Nucleus accumbens (tissue), 56 donors: ENCODE results near the gene LSM14B.

Experiments used
- DNase-seq, 56 donors: peaks; one replicate each; lab custom pipeline; 2025; lab: John Stamatoyannopoulos, UW

Gene LSM14B

DNA sequence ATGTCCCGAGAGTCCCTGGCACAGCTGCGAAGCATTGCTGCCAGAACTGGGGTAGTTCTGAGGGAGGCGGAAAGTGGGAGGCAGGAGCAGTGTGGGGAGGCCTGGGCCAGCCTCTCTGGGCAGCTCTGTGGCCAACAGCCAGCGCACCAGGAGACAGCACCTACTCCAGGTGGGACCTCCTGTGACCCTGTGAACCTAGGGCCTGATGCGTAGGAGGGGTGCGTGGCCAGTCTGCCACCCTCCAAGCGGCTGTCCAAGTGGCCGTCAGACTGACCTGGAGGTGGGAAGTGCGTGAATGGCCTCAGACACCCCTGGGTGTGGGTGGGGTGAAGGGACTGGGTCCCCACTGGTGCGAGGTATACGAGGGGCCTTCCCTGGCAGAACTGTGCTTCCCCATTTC is 36.8 kb downstream of the LSM14B start:
- no peak for DNase-seq

DNA sequence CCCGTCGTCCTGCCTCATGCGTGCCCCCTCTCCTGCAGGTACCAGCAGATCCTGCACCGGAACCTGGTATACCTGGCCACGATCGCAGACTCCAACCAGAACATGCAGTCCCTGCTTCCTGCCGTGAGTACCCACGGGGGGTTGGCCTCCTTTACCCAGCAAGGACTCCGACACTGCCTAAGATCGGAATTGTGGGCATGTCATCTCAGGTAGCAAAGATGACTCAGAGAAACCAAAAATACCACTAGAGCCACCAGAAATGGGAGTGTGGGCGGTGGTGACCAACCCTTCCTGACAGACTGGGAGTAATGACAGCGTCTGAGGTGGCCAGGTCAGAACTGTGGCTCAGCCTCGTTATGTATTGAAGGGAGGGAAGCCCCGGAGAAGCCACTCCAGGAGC is 37.6 kb downstream of the LSM14B start:
- peak in 1 of 56 donors; percentile 9 for DNase-seq

DNA sequence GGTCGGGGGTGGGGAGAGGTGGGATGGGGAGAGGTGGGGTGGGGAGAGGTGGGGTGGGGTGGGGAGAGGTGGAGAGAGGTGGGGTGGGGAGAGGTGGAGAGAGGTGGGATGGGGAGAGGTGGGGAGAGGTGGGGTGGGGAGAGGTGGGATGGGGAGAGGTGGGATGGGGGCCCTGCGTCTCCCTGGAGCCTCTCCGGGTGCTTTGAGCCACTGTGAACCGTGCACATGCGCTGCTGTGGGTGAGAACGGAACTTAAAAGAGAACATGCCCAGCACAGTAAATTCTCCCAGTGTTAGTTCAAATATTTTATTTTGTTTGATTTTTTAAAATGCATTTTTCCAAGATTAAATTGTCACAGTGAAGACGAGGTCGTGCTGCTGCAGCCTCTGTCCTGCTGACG is 38.0 kb downstream of the LSM14B start:
- no peak for DNase-seq

DNA sequence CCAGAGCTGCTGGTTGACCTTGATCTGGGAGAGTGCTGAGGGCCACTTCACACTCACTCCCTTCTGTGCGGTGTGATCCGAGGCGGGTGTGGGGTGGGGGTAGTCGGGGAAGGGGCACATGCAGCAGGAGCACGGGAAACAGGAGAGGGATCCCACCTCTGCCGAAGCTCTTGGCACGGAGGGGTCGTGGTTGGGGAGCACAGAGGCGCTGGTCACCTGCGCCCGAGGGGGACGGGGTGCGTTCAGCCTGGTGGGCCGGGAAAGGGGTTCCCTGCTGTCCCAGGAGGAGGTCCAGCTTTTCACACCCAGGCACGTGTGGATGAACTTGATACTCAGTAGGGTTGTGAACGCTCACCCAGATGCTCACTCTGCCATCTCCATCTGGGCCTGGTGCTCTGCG is 38.6 kb downstream of the LSM14B start:
- DNase-seq: no peak

DNA sequence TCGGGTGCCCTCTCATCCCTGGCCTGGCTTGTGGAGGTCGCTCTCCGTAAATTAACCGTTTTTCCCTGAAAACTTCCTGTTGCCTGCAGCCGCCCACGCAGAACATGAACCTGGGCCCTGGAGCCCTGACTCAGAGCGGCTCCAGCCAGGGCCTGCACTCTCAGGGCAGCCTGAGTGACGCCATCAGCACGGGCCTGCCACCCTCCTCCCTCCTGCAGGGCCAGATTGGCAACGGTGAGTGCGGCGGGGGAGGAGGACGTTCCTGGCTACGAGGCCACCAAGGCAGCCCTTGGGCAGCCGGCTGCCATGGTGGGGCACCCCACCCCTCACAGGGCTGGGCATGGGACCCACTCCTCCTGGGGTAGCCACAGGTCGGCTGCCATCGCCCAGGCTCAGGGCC is 39.1 kb downstream of the LSM14B start:
- no peak for DNase-seq

DNA sequence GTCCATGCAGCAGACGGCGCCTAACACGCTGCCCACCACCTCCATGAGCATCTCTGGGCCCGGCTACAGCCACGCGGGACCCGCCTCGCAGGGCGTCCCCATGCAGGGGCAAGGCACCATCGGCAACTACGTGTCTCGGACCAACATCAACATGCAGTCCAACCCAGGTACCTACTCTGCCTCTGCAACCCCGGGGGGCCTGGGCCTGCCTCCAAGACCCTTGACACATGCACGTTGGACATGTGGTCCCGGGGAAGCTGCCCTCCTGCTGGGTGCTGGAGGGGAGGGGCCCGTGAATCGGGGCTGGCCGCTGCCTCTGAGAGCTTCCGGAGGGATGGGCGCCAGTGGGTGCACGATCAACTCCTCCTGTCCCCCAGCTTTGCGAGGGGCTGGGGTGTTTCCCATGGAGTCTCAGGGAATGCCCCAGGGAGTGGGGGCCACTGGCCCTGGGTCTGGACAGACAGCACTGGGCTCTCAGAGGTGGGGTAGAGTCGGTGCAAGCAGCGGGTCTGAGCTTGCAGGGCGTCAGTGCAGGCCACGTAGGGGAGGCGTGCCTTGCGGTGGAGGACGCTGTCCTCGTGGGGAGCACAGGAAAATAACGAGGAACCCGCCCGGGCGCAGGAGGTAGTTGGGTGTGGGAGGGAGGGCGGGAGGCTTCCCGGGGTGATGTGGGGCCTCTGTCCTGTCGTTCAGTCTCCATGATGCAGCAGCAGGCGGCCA is 40.6 kb downstream of the LSM14B start:
- DNase-seq: no peak

DNA sequence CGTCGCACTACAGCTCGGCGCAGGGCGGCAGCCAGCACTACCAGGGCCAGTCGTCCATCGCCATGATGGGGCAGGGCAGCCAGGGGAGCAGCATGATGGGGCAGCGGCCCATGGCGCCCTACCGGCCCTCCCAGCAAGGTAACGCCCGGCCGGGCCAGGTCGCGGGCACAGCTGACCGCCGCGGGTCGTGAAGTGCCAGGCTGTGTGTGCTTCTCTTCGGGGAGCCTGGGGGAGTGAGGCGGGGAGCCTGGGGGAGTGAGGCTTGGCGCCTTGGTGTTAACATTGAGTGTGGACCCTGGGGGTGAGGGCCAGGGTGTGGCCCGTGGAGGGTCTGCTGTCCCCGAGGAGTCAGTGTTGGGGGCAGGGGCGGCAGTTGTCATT is 41.2 kb downstream of the LSM14B start:
- no peak for DNase-seq

DNA sequence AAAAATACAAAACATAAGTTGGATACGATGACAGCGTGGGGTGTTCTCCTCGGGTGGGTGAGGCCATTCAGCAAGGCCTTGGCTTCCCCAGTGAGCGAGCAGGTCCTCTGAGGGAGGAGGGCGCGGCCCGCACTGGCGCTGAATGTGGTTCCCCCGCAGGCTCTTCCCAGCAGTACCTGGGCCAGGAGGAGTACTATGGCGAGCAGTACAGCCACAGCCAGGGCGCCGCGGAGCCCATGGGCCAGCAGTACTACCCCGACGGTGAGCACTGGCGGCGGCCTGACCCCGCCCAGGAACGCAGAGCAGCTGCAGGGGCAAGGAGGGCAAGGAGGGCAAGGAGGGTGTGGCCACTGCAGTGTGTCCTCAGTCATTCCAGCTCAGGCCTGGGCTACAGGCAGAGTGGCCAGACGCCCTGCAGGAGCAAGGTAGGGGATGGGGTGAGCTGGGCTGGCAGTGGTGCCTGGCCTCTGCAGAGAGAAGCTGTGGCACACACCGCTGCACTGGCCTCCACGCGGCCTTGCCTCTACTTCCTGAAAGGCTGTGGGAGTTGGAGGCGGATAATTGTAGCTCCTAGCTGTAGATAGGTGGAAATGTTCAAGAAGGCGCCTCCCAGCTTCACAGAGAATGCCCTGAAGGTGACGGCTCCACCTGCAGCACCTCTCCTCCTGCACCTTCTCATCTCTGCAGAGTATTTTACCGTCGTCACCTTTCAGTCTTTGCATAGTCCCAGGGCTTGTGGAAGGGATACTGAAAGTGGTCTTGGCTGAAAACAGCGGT is 41.9 kb downstream of the LSM14B start:
- no peak for DNase-seq

DNA sequence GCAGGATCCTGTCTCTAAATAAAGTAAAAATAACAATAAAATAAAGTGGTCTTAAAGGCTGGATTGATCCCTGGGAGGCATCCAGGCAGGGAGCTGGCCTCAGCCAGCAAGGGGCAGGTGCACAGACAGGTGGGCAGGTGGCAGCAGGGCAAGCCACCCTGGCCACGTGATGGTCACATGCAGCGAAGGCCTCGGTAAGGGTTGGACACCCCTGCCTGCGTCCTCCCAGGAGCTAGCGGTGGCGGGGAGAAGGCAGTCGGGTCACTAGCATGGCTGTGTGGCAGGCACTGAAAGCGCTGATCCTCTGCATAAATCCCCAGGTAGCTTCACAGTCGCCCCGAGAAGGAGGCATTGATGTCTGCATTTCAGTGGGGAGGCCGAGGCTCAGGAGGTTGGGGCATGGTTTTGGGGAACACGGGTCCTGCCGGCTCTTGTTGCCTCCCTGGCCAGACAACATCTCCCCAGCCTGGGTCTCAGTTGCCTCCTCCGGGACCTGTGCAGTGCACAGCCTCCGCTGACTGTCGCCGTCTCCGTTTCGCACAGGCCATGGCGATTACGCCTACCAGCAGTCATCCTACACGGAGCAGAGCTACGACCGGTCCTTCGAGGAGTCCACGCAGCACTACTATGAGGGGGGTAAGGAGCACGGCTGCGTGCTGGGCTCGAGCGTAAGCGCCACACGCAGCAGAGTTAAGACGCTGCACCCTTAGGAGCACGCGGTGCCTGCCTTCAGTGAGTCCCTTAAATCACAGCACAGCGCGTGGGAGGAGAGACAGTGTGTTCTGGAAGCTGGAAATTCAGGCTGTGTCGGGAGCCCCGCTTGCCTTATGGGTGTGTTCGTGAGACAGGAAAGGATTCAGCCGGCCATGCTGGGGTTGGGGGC is 42.8 kb downstream of the LSM14B start:
- DNase-seq: no peak

DNA sequence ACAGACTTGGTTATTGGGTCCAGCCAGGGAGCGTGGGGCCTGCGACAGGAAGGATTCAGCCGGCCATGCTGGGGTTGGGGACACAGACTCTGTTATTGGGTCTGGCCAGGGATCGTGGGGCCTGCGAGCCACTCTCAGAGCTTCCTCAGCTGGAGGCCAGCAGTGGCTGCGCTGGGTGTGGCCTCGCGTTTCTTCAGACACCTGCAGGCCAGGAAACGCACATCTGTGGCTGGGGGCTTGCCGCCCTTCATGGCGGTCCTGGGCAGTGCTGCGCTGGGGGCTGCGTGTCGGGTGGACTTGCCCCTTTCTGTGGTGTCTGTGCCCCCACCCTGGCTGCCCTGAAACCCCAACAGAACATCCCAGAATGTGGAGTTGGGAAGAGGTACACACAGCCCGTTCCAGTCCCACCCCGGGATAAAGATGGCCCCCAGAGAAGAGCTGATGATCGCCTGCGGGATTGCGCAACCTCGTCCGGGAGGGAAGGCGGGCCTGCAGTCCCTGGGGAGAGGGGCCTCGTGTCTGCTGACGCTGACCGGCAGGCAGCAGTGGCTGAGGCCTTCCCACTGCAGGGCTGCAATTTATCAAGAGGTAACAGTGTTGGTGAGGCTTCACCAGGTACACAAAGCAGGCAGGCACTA is 43.6 kb downstream of the LSM14B start:
- no peak for DNase-seq

DNA sequence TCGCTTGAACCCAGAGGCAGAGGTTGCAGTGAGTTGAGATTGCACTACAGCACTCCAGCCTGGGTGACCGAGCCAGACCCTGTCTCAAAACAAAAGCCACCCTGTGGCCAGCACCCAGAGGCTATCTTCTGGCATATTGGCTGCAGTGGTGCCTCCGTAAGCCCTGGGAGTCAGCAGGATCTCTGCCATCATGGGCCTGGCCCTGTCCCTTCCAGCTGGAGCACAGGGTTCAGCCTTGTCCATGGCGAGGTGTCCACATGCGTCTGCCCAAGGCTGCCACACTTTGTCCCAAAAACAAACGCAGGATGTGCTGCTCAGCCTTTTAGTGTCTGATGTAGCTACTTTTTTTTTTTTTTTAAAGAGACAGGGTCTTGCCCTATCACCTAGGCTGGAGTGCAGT is 45.2 kb downstream of the LSM14B start:
- DNase-seq: no peak

DNA sequence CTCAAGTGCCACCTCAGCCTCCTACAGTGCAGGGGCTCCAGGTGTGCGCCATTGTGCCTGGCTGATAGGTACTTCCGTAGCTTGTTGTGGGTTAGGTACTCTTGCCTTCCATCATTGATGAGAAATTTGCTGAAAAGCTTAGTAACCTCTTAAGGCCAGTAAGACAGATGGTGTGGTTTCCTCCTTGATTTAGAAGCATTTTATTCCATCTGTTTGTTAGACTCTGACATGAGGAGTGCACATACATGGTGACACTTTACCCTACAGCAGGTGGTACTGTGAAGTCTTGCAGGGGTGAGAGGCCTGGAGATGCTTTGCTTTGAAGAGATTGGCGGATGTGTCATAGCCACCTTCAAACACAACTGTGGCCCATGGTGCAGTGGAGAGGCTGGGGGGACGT is 45.8 kb downstream of the LSM14B start:
- no peak for DNase-seq

DNA sequence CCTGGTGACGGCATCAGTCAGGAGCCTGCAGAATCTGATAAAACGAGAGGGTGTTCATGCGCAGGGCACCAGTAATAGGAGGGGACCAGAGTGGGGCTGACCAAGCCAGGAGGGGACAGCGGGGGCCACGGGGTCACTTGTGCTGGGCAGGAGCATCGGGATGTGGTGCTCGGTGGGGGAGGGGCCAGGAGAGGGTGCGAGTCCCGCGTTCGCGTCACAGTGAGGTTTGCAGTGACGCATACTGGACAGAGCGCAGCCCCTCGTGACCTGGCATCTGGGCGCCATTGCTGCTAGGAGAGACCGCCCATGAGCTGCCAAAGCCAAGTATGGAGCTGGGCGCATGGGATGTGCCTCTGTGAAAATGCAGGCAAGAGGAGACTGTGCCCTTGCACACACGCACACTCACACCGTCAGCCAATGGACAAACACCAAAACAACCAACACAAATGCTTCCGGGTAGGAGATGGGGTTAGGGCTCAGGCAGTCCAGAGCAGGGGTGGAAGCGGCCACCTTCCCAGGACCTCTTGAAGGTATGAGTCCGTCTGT is 46.7 kb downstream of the LSM14B start:
- DNase-seq: no peak

DNA sequence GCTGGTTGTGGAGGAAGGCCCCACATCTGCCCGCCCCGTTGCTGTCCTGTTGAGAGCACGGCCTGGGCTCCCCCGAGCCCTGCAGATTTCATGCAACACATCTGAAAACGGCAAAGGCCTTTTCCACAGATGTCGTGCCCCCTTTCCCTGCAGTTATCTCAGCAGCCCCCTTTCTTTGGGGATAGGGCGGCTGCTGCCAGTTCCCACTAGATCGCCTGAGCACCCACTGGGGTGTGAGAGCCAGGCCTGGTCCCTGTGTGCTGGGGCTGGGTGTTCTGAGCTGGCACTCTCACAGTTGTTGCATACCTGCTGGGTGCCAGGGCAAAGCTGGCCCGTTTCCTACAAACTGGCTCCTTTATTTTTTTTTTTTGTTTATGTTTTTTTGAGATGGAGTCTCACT is 48.3 kb downstream of the LSM14B start:
- DNase-seq: no peak

DNA sequence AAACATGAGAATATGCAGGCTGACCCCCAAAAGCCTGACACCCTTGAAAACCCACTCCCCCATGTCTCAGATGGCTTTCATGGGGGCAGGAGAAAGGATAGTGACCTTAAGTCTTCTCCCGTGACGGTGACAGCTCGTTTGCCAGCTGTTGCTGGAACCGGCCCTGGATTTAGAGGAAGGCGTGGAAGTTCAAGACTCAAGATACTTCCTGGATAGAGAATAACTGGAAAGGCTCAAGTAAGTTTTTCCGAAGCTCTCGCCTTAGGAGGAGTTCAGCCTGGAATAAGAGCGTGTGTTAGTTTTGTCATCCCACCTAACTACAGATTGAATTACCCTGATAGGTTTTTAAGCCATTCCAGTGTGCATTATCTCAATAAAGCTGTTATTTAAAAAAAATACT is 49.0 kb downstream of the LSM14B start:
- DNase-seq: no peak

DNA sequence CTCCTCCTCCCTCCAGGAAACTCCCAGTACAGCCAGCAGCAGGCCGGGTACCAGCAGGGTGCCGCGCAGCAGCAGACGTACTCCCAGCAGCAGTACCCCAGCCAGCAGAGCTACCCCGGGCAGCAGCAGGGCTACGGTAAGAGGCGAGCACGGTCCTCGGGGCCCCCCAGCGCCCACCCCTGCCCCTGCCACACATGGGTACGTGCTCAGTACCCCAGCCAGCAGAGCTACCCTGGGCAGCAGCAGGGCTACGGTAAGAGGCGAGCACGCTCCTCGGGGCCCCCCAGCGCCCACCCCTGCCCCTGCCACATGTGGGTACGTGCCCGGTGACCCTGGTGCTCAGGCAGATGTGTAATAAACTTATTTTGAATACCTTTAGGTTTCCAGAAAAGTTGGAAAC is 50.4 kb downstream of the LSM14B start:
- no peak for DNase-seq

DNA sequence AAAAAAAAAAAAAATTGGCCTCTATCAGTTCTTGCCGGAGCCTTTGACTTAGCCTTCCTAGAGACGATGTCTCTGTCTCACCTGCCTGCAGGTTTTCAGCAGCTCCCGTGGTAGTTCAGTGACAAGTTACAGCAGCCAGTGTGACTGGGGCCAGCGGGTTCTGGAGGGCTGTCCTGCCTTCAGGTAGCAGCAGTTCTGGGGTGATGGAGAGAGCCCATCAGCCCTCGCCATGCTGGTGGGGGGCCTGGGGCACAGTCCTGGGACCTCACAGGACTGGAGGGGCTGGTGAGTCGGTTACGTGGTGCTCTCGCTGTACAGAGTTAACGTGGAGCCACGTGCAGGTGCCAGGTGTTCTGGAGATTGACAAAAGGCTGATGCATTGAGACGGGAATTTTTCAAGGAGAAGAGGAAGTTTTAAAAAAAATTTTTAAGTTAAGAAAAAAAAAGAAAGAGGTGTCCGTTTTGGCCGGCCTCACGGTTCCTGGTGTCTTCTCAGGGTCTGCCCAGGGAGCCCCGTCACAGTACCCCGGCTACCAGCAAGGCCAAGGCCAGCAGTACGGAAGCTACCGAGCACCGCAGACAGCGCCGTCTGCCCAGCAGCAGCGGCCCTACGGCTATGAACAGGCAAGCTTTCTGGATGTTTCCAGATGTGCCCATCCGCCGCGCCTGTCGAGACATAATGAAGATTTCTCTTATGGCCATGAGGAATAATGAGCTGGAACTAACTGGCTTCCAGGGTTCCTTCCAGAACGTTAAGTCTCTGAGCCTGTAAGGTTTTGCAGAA is 51.9 kb downstream of the LSM14B start:
- DNase-seq: no peak

DNA sequence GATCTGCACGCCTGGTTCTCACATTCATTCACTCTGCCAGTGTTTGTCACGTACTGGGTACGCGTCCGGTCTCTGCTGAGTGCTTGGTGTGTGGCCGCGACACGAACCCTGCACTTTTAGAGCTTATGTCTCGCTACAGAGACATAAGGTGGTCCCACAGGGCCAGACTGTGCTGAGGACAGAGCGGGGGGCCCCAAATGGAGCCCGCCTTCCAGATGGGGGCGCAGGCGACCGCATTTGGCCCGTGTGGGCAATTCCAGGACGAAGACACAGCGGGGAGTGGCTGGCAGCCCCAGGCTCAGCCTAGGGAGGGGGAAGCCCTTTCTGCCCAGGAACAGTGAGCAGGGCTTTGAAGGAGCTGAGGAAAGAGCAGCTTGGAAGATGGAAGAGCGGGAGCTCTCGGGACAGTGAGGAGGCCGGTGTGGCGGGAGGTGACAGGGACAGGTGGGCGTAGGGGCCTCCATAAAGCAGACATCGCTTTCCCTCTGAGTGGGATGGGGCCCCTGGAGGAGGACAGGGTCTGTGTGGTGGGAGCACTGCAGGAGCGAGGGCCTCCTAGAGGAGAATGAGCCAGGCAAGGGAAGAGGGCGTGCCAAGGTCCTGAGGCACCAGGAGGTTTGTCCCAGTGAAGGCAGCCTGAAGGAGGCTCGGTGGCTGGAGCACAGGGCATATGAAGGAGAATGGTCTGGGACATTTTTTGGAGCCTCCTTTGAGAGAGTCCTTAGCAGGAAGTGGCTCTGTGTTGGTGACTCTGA is 52.8 kb downstream of the LSM14B start:
- no peak for DNase-seq

DNA sequence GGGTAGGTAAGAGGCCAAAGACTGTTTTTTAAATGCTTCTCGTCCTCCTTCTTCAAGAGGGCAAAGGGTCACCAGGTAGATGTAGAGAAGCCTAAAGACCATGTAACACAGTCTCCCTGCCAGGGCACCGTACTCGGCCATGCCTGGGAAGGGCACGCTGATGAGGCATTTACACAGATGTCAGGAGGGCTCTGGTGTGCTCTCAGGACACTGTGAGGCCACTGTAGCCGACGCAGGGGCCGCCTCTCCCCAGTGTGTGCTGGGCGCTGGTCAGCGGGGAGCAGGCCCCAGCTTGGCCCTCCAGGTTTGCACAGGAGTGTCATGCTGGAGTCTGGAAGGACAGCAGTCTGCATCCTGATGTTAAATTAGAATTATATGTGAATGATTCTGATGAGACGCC is 53.4 kb downstream of the LSM14B start:
- DNase-seq: no peak
